CD14-positive monocyte (primary cell): Measurements from ENCODE around the gene ASB17. TPM values are rescaled to one million over a fixed set of nuclear protein-coding genes. Genes with fewer than 3 reads are reported as not detected.
"Not testable (repeated sequence)": the region's sequence is repeated elsewhere in the genome, so short reads cannot be mapped to it uniquely, and the experiment has no call there.

Experiments
- DNase-seq, 3 donors: peaks; one replicate each; pipeline ENCODE4 v3.0.0-alpha.2; 2011 to 2022
- H2AFZ ChIP-seq: 2 replicates; pipeline ENCODE4 v1.6.0; 2012; ENCODE audit warnings: mild to moderate bottlenecking, low read depth, low read length, inconsistent platforms; ENCODE audit not compliant: insufficient read depth, poor library complexity, severe bottlenecking
- H3K27ac ChIP-seq, 2 donors: 1 replicate in 1 of 2; 2 replicates in 1 of 2; pipeline ENCODE4 v1.5.1; 2012 to 2013; ENCODE audit warnings: low read length in 2 of 2, control low read depth in 1 of 2, inconsistent platforms in 1 of 2, low read depth in 1 of 2, mild to moderate bottlenecking in 1 of 2
- H3K27me3 ChIP-seq, 2 donors: one replicate each; pipeline versions ENCODE4 v1.6.0 to v1.6.1; 2011 to 2013; ENCODE audit warnings: low read length in 2 of 2; ENCODE audit not compliant: control insufficient read depth in 2 of 2, insufficient read depth in 2 of 2
- H3K36me3 ChIP-seq, 2 donors: replicated peaks in 1 of 2; 1 replicate in 1 of 2; 2 replicates in 1 of 2; pipeline versions ENCODE4 v1.5.1 to v1.6.1; 2012 to 2013; ENCODE audit warnings: low read length in 2 of 2, control low read depth in 1 of 2, inconsistent platforms in 1 of 2, mild to moderate bottlenecking in 1 of 2; ENCODE audit not compliant: insufficient read depth in 2 of 2, control insufficient read depth in 1 of 2
- H3K4me1 ChIP-seq, 2 donors: 1 replicate in 1 of 2; 2 replicates in 1 of 2; pipeline versions ENCODE4 v1.5.1 to v1.6.1; 2012 to 2013; ENCODE audit warnings: low read length in 2 of 2, control low read depth in 1 of 2, inconsistent platforms in 1 of 2, mild to moderate bottlenecking in 1 of 2, moderate library complexity in 1 of 2; ENCODE audit not compliant: insufficient read depth in 2 of 2, control insufficient read depth in 1 of 2
- H3K4me2 ChIP-seq: replicated peaks from 2 replicates; pipeline ENCODE3; 2012; ENCODE audit warnings: low read length, moderate library complexity, mild to moderate bottlenecking; ENCODE audit not compliant: poor library complexity, severe bottlenecking; ENCODE audit errors: extremely low read depth
- H3K4me3 ChIP-seq, 3 experiments: fragments of 200-600 bp in 1 of 3; sonication (generic) in 1 of 3; replicated peaks in 1 of 3; 1 replicate in 2 of 3; 2 replicates in 1 of 3; pipeline ENCODE4 v1.5.1; 2011 to 2013; ENCODE audit warnings: low read length in 3 of 3, mild to moderate bottlenecking in 3 of 3, control low read depth in 2 of 3, low read depth in 2 of 3, inconsistent platforms in 1 of 3, moderate library complexity in 1 of 3
- H3K79me2 ChIP-seq: 2 replicates; pipeline ENCODE4 v1.6.0; 2012; ENCODE audit warnings: mild to moderate bottlenecking, control low read depth, inconsistent platforms, low read length, moderate library complexity; ENCODE audit not compliant: insufficient read depth
- H3K9ac ChIP-seq: 2 replicates; pipeline ENCODE4 v1.6.0; 2017; ENCODE audit warnings: low read length, mild to moderate bottlenecking; ENCODE audit not compliant: insufficient read depth, poor library complexity, severe bottlenecking
- H3K9me3 ChIP-seq, 2 donors: replicated peaks in 1 of 2; 1 replicate in 1 of 2; 2 replicates in 1 of 2; pipeline versions ENCODE4 v1.5.1 to v1.6.1; 2012 to 2013; ENCODE audit warnings: low read length in 2 of 2, control low read depth in 1 of 2; ENCODE audit not compliant: control insufficient read depth in 1 of 2, insufficient read depth in 1 of 2
- H4K20me1 ChIP-seq: 2 replicates; pipeline ENCODE4 v1.6.0; 2012; ENCODE audit warnings: mild to moderate bottlenecking, low read length, control low read depth, moderate library complexity; ENCODE audit not compliant: insufficient read depth
- H3K27ac Mint-ChIP-seq, 7 donors: one replicate each; pipeline ENCODE4 v1.8.0; 2020; ENCODE audit warnings: mild to moderate bottlenecking in 7 of 7, mixed read lengths in 7 of 7, moderate library complexity in 6 of 7, inconsistent platforms in 2 of 7
- H3K27me3 Mint-ChIP-seq, 3 donors: one replicate each; pipeline ENCODE4 v1.8.0; 2021 to 2022; ENCODE audit warnings: low read depth in 3 of 3, mild to moderate bottlenecking in 3 of 3, mixed read lengths in 3 of 3, moderate library complexity in 3 of 3, inconsistent platforms in 1 of 3
- H3K36me3 Mint-ChIP-seq, 2 donors: one replicate each; pipeline ENCODE4 v1.8.0; 2020; ENCODE audit warnings: mixed read lengths in 2 of 2, inconsistent platforms in 1 of 2, mild to moderate bottlenecking in 1 of 2
- H3K4me1 Mint-ChIP-seq: one replicate; pipeline ENCODE4 v1.8.0; 2020; ENCODE audit warnings: mild to moderate bottlenecking, mixed read lengths
- H3K4me3 Mint-ChIP-seq, 2 donors: one replicate each; pipeline ENCODE4 v1.8.0; 2020; ENCODE audit warnings: mild to moderate bottlenecking in 2 of 2, mixed read lengths in 2 of 2, moderate library complexity in 1 of 2
- H3K9me3 Mint-ChIP-seq, 7 donors: one replicate each; pipeline ENCODE4 v1.8.0; 2020 to 2022; ENCODE audit warnings: mixed read lengths in 7 of 7, mild to moderate bottlenecking in 6 of 7, moderate library complexity in 6 of 7, inconsistent platforms in 2 of 7
- CTCF ChIP-seq: fragments of 200-600 bp; IDR thresholded peaks from one replicate; pipeline ENCODE4 v1.8.0; 2022; ENCODE audit warnings: antibody characterized with exemption, mild to moderate bottlenecking
- WGBS: methylation state at CpG from one replicate; pipeline ENCODE4 v1.1.5; 2013; ENCODE audit warnings: missing lambda C conversion rate; ENCODE audit not compliant: insufficient coverage; 5-methylcytosine and 5-hydroxymethylcytosine counted together
- intact Hi-C, 2 donors: fragments of 100-400 bp; cut with micrococcal nuclease; formaldehyde crosslinking; loops; one replicate each; pipeline versions ENCODE4 v1.15.0 to v1.15.1; 2023
- polyA plus RNA-seq, 3 donors: library from polyadenylated mRNA; depleted of rRNA in 1 of 3; unstranded in 2 of 3; stranded (reverse) in 1 of 3; fragments of 300-500 nt in 2 of 3; fragments of >200 nt in 1 of 3; fragmentation: Illumina TruSeq in 2 of 3; gene quantifications; 1 replicate in 2 of 3; 2 replicates in 1 of 3; pipeline ENCODE4 v1.2.3, GENCODE V29; 2012 to 2021

ASB17 gene
- polyA plus RNA-seq, 3 donors: not detected

DNA sequence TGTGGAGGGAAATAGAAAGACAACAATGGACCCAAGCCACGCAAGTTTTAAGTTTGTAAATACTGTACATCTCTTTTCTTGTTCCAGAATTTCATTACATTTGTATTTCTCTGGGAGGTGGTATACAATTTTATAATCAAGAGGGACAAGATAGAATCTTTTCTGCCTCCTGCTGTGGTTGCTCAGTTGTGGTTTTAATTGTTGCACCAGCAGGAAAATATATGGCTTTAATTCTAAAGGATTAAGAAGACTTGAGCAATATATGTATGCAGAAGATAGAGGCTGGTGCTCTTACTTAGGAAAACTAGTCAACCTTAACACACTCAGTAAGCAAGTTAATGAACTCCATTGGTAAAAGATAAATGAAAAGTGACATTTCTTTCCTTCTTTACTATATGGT lies 19.8 kb upstream of the ASB17 start:
- no peak overlapping the region for H3K27ac Mint-ChIP-seq
- Histone ChIP-seq H3K4me2 (no peak overlapping the region), H3K27me3 (no peaks in the 10 kb centered on the region), H3K36me3 (no peaks in the 10 kb centered on the region), H4K20me1 (no peaks in the 10 kb centered on the region), H2AFZ (no peak overlapping the region), H3K4me3 (no peak overlapping the region), H3K27ac (no peak overlapping the region), H3K9ac (no peak overlapping the region), H3K9me3 (no peaks in the 10 kb centered on the region), H3K4me1 (no peaks in the 10 kb centered on the region), H3K79me2 (no peaks in the 10 kb centered on the region)
- H3K4me3 Mint-ChIP-seq: no peak overlapping the region
- intact Hi-C loops: no loop called here
- H3K27me3 Mint-ChIP-seq: no peaks in the 10 kb centered on the region
- H3K9me3 Mint-ChIP-seq: no peaks in the 10 kb centered on the region
- DNase-seq: no peak
- TF ChIP-seq CTCF: no peak
- no peaks in the 10 kb centered on the region for H3K36me3 Mint-ChIP-seq
- WGBS: no CpG with 5 or more reads among the region's 1 CpG
- H3K4me1 Mint-ChIP-seq: no peaks in the 10 kb centered on the region

- no peaks in the 10 kb centered on the region for H3K36me3 Mint-ChIP-seq
- no peaks in the 10 kb centered on the region for H3K36me3 ChIP-seq
- H3K27ac Mint-ChIP-seq: no peak overlapping the region
- H3K9me3 Mint-ChIP-seq: peaks cover 0 to 3% (median 0%) of the 10 kb centered on the region in 7 donors
- H3K27ac ChIP-seq: no peak overlapping the region
- no peak overlapping the region for H3K4me3 ChIP-seq
- DNase-seq: no peak
- no peaks in the 10 kb centered on the region for H3K4me1 Mint-ChIP-seq
- H3K9ac ChIP-seq: no peak overlapping the region
- no peaks in the 10 kb centered on the region for H4K20me1 ChIP-seq
- no peak for TF ChIP-seq CTCF
- H3K4me1 ChIP-seq: no peaks in the 10 kb centered on the region
- no peaks in the 10 kb centered on the region for H3K79me2 ChIP-seq
- no peaks in the 10 kb centered on the region for H3K9me3 ChIP-seq
- no peak overlapping the region for H3K4me3 Mint-ChIP-seq
- no CpG with 5 or more reads among the region's 3 CpGs for WGBS
- no peaks in the 10 kb centered on the region for H3K27me3 ChIP-seq
- intact Hi-C loops: no loop called here
- H3K27me3 Mint-ChIP-seq: no peaks in the 10 kb centered on the region
- no peak overlapping the region for H3K4me2 ChIP-seq
- no peak overlapping the region for H2AFZ ChIP-seq
Observed at GRCh38 chr1:75950176-75950575, 18.0 kb upstream of the ASB17 start.

DNA sequence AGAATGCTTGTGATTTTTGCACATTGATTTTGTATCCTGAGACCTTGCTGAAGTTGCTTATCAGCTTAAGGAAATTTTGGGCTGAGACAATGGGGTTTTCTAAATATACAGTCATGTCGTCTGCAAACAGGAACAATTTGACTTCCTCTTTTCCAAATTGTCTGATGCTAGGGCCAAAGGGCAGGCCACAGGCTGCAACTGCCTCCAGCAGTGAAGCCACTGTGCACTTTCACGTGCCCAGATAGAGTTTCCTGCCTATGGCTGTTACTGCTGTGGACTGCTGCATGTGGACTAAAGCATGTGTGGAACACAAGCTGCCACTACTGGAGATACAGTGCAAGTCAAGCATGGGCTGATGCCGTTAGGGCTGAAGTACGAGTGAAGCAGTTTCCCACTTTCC lies 10.8 kb upstream of the ASB17 start:
- H3K36me3 Mint-ChIP-seq, H4K20me1 ChIP-seq, H3K4me2 ChIP-seq, H2AFZ ChIP-seq, intact Hi-C loops, H3K27me3 ChIP-seq, H3K4me3 Mint-ChIP-seq, H3K4me1 ChIP-seq, H3K4me3 ChIP-seq, H3K27me3 Mint-ChIP-seq, H3K9me3 ChIP-seq, H3K9me3 Mint-ChIP-seq, H3K79me2 ChIP-seq, H3K4me1 Mint-ChIP-seq, H3K27ac ChIP-seq, H3K9ac ChIP-seq, H3K27ac Mint-ChIP-seq, H3K36me3 ChIP-seq: not testable (repeated sequence)
- WGBS: 58% methylated on average over 3 of the region's 4 CpGs
- peak in 2 of 3 donors; percentile 2 to 15 for DNase-seq
